Activated T-cell treated with anti-CD3 and anti-CD28 coated beads for 24 hours (primary cell): ENCODE measurements around the gene TMCO4.
"Not testable (repeated sequence)": the region's sequence is repeated elsewhere in the genome, so short reads cannot be mapped to it uniquely, and the experiment has no call there.

Experiments used
- DNase-seq: peaks from one replicate; pipeline ENCODE4 v3.0.0-alpha.2; 2020; ENCODE audit warnings: low read depth

The TMCO4 gene

DNA sequence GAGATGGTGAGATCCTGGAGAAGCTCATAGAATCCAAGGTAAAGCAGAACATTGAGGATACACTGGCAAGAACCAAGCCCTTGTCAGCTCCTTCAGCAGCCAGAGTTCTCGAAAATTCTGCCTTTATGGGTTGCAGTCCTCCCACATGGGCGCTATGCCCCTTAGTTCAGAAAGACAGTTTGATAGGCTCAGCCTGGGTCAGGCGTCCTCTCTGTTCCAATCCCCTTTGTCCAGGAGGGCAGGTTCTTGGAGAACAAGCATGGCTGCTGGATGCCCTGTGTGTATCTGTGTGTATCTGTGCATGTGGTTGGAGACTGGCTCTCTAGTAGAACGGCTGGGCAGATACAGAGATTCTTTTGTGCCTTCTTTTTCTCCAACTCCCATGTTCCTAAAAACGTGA lies 163.7 kb downstream of the TMCO4 start:
- no peak for DNase-seq

DNA sequence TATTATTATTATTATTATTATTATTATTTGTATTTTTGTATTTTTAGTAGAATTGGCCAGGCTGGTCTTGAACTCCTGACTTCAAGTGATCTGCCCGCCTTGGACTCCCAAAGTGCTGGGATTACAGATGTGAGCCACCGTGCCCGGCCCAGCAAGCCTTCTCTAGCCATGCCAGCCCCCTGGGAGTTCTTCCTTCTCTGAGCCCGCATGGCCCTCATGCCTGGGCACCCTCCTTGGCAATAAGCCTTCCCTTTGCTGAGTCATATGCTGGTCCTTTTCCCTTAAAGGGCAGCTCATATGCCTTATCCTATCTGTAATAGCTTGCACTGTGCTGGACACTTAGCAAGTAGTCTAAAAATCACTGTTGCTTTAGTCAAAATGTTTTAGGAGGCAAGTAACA lies 164.1 kb downstream of the TMCO4 start:
- DNase-seq = no peak

- DNase-seq = not testable (repeated sequence)
These were observed 164.7 kb downstream of the TMCO4 start for GRCh38 chr1:19635064-19635463.

DNA sequence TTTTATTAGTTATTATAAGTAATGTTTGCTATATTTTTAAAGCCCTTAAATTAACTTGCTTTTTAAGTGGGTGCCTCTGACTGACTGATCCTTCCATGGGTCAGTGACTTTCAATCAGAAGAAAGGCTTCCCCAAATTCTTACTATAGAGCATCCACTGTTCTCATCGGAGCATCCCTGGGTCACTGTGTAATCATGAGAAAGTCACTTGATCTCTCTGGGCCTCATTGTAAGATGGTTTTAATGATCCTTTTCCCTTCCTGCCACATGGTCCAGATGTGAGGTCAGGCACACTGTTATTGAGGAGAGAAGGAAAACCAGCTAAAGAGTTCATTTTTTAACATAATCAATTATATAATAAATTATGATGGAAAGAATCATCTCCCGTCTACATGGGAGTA lies 166.6 kb downstream of the TMCO4 start:
- DNase-seq = no peak
